Testis (tissue), 2 donors: ENCODE data around the gene URGCP.

Experiments used
- POLR2A ChIP-seq: fragments of 450-650 bp; IDR thresholded peaks from one replicate; pipeline ENCODE4 v1.6.1; 2017; ENCODE audit warnings: antibody characterized with exemption, mild to moderate bottlenecking, moderate library complexity
- TF ChIP-seq, protein P1 (sequence below), 3 experiments: fragments of 450-650 bp in 2 of 3; fragments of 200-600 bp in 1 of 3; sonication (generic) in 1 of 3; IDR thresholded peaks; one replicate each; pipeline ENCODE4 v1.5.1; 2016 to 2019; ENCODE audit warnings: antibody characterized with exemption in 3 of 3, mild to moderate bottlenecking in 2 of 3, moderate library complexity in 1 of 3

DNA sequence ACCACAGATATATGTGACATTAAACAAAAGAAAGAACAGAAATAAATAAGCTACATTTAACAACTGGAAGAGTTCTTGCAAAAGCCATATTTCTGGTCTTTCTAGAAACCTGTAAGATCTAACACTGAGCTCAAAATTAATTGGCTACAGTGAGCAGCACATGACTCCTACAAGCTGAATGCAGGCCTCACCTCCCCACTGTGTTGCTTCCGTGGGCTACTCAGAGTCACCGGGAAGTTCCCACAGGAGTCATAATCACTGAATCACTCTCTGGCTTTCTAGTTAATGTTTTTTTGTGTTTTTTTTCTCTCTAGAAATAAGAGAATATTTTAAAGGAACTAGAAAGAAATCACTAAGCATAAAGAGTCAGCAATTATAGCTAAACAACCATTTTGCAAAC, 26.9 kb downstream of the URGCP start:
- TF ChIP-seq, protein P1, sequence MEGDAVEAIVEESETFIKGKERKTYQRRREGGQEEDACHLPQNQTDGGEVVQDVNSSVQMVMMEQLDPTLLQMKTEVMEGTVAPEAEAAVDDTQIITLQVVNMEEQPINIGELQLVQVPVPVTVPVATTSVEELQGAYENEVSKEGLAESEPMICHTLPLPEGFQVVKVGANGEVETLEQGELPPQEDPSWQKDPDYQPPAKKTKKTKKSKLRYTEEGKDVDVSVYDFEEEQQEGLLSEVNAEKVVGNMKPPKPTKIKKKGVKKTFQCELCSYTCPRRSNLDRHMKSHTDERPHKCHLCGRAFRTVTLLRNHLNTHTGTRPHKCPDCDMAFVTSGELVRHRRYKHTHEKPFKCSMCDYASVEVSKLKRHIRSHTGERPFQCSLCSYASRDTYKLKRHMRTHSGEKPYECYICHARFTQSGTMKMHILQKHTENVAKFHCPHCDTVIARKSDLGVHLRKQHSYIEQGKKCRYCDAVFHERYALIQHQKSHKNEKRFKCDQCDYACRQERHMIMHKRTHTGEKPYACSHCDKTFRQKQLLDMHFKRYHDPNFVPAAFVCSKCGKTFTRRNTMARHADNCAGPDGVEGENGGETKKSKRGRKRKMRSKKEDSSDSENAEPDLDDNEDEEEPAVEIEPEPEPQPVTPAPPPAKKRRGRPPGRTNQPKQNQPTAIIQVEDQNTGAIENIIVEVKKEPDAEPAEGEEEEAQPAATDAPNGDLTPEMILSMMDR (IDR thresholded peaks at IDR 0.05): no peak
- TF ChIP-seq POLR2A: no peak
